Measurements from ENCODE around the gene TEAD3. TPM values are rescaled to one million over a fixed set of nuclear protein-coding genes. Genes with fewer than 3 reads are reported as not detected.

The TEAD3 gene
- total RNA-seq, 2 experiments from 2014 or later, result 0.07 to 0.12 TPM

GRCh38 chr6:35475573-35475972, 21.3 kb downstream of the TEAD3 start:
- Mint-ChIP-seq H3K4me1 (peaks cover 25% of the 10 kb centered on the region), H3K36me3 (ENCODE audit: low read depth) (peaks cover 23% of the 10 kb centered on the region), H3K27ac (no peak overlapping the region), H3K27me3 (no peaks in the 10 kb centered on the region), H3K4me3 (no peak overlapping the region), H3K9me3 (no peaks in the 10 kb centered on the region)
- DNase-seq, result no peak
- CTCF ChIA-PET, result interaction anchor here (0.5 to 1.1 kb wide), 3 partner anchors 10 to 583 kb away, joined by 3 to 4 read pairs (median 3); no protein-coding TSS in a partner anchor
- POLR2A ChIA-PET, result no interaction called here

- Mint-ChIP-seq H3K4me3 (no peak overlapping the region), H3K27me3 (no peaks in the 10 kb centered on the region), H3K4me1 (peaks cover 30% of the 10 kb centered on the region), H3K9me3 (no peaks in the 10 kb centered on the region), H3K36me3 (ENCODE audit: low read depth) (peaks cover 28% of the 10 kb centered on the region), H3K27ac (peak overlapping the region; percentile 48)
- CTCF ChIA-PET, result interaction anchor here (0.5 to 1.1 kb wide), 3 partner anchors 9 to 583 kb away, joined by 3 to 4 read pairs (median 3); no protein-coding TSS in a partner anchor
- DNase-seq, result no peak
- POLR2A ChIA-PET, result no interaction called here
Observed at GRCh38 chr6:35474942-35475570, 21.8 kb downstream of the TEAD3 start.

GRCh38 chr6:35474131-35474941, 22.5 kb downstream of the TEAD3 start:
- Mint-ChIP-seq H3K4me3 (no peak overlapping the region), H3K27ac (peak overlapping the region; percentile 48), H3K9me3 (no peaks in the 10 kb centered on the region), H3K4me1 (peaks cover 37% of the 10 kb centered on the region), H3K27me3 (no peaks in the 10 kb centered on the region), H3K36me3 (ENCODE audit: low read depth) (peaks cover 35% of the 10 kb centered on the region)
- CTCF ChIA-PET, result interaction anchor here (1.6 kb wide), 2 partner anchors 15 to 78 kb away, joined by 3 to 4 read pairs; no protein-coding TSS in a partner anchor
- DNase-seq, result no peak
- POLR2A ChIA-PET, result no interaction called here

- H3K27me3 Mint-ChIP-seq, result no peaks in the 10 kb centered on the region
- ChIA-PET CTCF (interaction anchor here (0.7 to 1.6 kb wide), 5 partner anchors 15 to 155 kb away, joined by 3 to 4 read pairs (median 3); no protein-coding TSS in a partner anchor), POLR2A (no interaction called here)
- H3K4me3 Mint-ChIP-seq, result no peak overlapping the region
- DNase-seq, result no peak
- peaks cover 39% of the 10 kb centered on the region for H3K4me1 Mint-ChIP-seq
- H3K27ac Mint-ChIP-seq, result peak overlapping the region; percentile 57
- H3K9me3 Mint-ChIP-seq, result no peaks in the 10 kb centered on the region
- H3K36me3 Mint-ChIP-seq (ENCODE audit: low read depth), result peaks cover 40% of the 10 kb centered on the region
Observed at GRCh38 chr6:35473850-35474130, 23.1 kb downstream of the TEAD3 start.

- POLR2A ChIA-PET, result no interaction called here
- Mint-ChIP-seq H3K27me3 (no peaks in the 10 kb centered on the region), H3K36me3 (ENCODE audit: low read depth) (peaks cover 46% of the 10 kb centered on the region), H3K27ac (peak overlapping the region; percentile 57), H3K9me3 (no peaks in the 10 kb centered on the region), H3K4me1 (peaks cover 39% of the 10 kb centered on the region), H3K4me3 (no peak overlapping the region)
- CTCF ChIA-PET, result interaction anchor here (0.7 to 1.6 kb wide), 5 partner anchors 14 to 154 kb away, joined by 3 to 4 read pairs (median 3); no protein-coding TSS in a partner anchor
- no peak for DNase-seq
Observed at GRCh38 chr6:35473075-35473849, 23.6 kb downstream of the TEAD3 start.

- Mint-ChIP-seq H3K4me1 (peaks cover 48% of the 10 kb centered on the region), H3K36me3 (ENCODE audit: low read depth) (peaks cover 52% of the 10 kb centered on the region), H3K27ac (peak overlapping the region; percentile 50), H3K27me3 (no peaks in the 10 kb centered on the region), H3K4me3 (peak overlapping the region; percentile 91), H3K9me3 (no peaks in the 10 kb centered on the region)
- ChIA-PET POLR2A (no interaction called here), CTCF (interaction anchor here (1.0 to 1.4 kb wide), 4 partner anchors 11 to 175 kb away, joined by 3 to 5 read pairs (median 4); partner anchors contain the start of gene DEF6)
- DNase-seq, result no peak
Observed at GRCh38 chr6:35471836-35472345, 25.0 kb downstream of the TEAD3 start.

- CTCF ChIA-PET, result interaction anchor here (1.0 to 1.2 kb wide), 2 partner anchors 11 to 12 kb away, joined by 4 to 5 read pairs; no protein-coding TSS in a partner anchor
- Mint-ChIP-seq H3K9me3 (no peaks in the 10 kb centered on the region), H3K27ac (peak overlapping the region; percentile 47), H3K4me1 (peaks cover 45% of the 10 kb centered on the region), H3K36me3 (ENCODE audit: low read depth) (peaks cover 62% of the 10 kb centered on the region), H3K27me3 (no peaks in the 10 kb centered on the region), H3K4me3 (peak overlapping the region; percentile 91)
- POLR2A ChIA-PET, result no interaction called here
- no peak for DNase-seq
Observed at GRCh38 chr6:35470663-35471120, 26.2 kb downstream of the TEAD3 start.

- Mint-ChIP-seq H3K4me1 (peaks cover 45% of the 10 kb centered on the region), H3K9me3 (no peaks in the 10 kb centered on the region), H3K27ac (peak overlapping the region; percentile 100), H3K27me3 (no peaks in the 10 kb centered on the region), H3K4me3 (peak overlapping the region; percentile 91), H3K36me3 (ENCODE audit: low read depth) (peaks cover 65% of the 10 kb centered on the region)
- CTCF ChIA-PET, result interaction anchor here (1.1 to 1.2 kb wide), 3 partner anchors 10 to 124 kb away, joined by 3 to 5 read pairs (median 3); no protein-coding TSS in a partner anchor
- POLR2A ChIA-PET, result no interaction called here
- DNase-seq, result no peak
Observed at GRCh38 chr6:35469751-35470662, 26.9 kb downstream of the TEAD3 start.

GRCh38 chr6:35468980-35469750, 27.7 kb downstream of the TEAD3 start:
- peak overlapping the region; percentile 91 for H3K4me3 Mint-ChIP-seq
- no peak for DNase-seq
- CTCF ChIA-PET, result interaction anchor here (0.6 to 3.2 kb wide), 13 partner anchors 8 to 203 kb away, joined by 3 to 21 read pairs (median 4); partner anchors contain the start of gene PPARD
- H3K4me1 Mint-ChIP-seq, result peaks cover 42% of the 10 kb centered on the region
- H3K36me3 Mint-ChIP-seq (ENCODE audit: low read depth), result peaks cover 65% of the 10 kb centered on the region
- peak overlapping the region; percentile 100 for H3K27ac Mint-ChIP-seq
- no peaks in the 10 kb centered on the region for H3K27me3 Mint-ChIP-seq
- no peaks in the 10 kb centered on the region for H3K9me3 Mint-ChIP-seq
- POLR2A ChIA-PET, result interaction anchor here (0.5 kb wide), 1 partner anchor 122 kb away, joined by 5 read pairs; no protein-coding TSS in a partner anchor

- peaks cover 42% of the 10 kb centered on the region for H3K4me1 Mint-ChIP-seq
- peaks cover 67% of the 10 kb centered on the region for H3K36me3 Mint-ChIP-seq (ENCODE audit: low read depth)
- POLR2A ChIA-PET, result no interaction called here
- CTCF ChIA-PET, result interaction anchor here (0.6 to 3.2 kb wide), 27 partner anchors 9 to 415 kb away, joined by 3 to 21 read pairs (median 4); partner anchors contain the start of genes FANCE and PPARD
- H3K4me3 Mint-ChIP-seq, result peak within 1 kb of the TSS; percentile 91
- H3K9me3 Mint-ChIP-seq, result no peaks in the 10 kb centered on the region
- peak within 1 kb of the TSS; percentile 100 for H3K27ac Mint-ChIP-seq
- H3K27me3 Mint-ChIP-seq, result no peaks in the 10 kb centered on the region
- DNase-seq, result peak; percentile 98
Observed at GRCh38 chr6:35468181-35468979, 28.5 kb downstream of the TEAD3 start, which contains the start of gene RPL10A. Gene RPL10A, plus strand, starts transcription at chr6:35468401. Its CDS starts 34 bp downstream, at chr6:35468435.
